WERI-Rb-1 (cell line): ENCODE measurements around the gene GLIPR2.
"Not testable (repeated sequence)": the region's sequence is repeated elsewhere in the genome, so short reads cannot be mapped to it uniquely, and the experiment has no call there.

ENCODE experiments used
- DNase-seq: peaks from one replicate; pipeline ENCODE4 v3.0.0-alpha.2; 2020
- H3K27ac ChIP-seq: fragments of 250-450 bp; sonication (Bioruptor Pico); 2 replicates; pipeline ENCODE4 v1.5.1; 2020; ENCODE audit warnings: mild to moderate bottlenecking, moderate library complexity
- H3K27me3 ChIP-seq: fragments of 250-450 bp; sonication (Bioruptor Pico); 2 replicates; pipeline ENCODE4 v1.5.1; 2021; ENCODE audit warnings: mild to moderate bottlenecking, low read depth, moderate library complexity; ENCODE audit not compliant: insufficient read depth, severe bottlenecking
- H3K36me3 ChIP-seq: fragments of 250-450 bp; sonication (Bioruptor Pico); 2 replicates; pipeline ENCODE4 v1.5.1; 2020; ENCODE audit warnings: mild to moderate bottlenecking, moderate library complexity
- H3K4me3 ChIP-seq: 2 replicates; pipeline ENCODE4 v1.5.1; 2011; ENCODE audit warnings: low read depth, mild to moderate bottlenecking, control low read depth, low read length
- H3K9me3 ChIP-seq: fragments of 250-450 bp; sonication (Bioruptor Pico); 2 replicates; pipeline ENCODE4 v1.5.1; 2021; ENCODE audit warnings: mild to moderate bottlenecking, moderate library complexity; ENCODE audit not compliant: severe bottlenecking
- CTCF ChIP-seq: IDR thresholded peaks from 2 replicates; pipeline ENCODE4 v1.5.1; 2011; ENCODE audit warnings: low read depth, mild to moderate bottlenecking, control low read depth, inconsistent platforms, low read length

GLIPR2 gene

GRCh38 chr9:36170531-36170930 is 34.0 kb downstream of the GLIPR2 start:
- Histone ChIP-seq H3K27me3 (no peaks in the 10 kb centered on the region), H3K36me3 (no peaks in the 10 kb centered on the region), H3K27ac (no peak overlapping the region), H3K4me3 (no peak overlapping the region), H3K9me3 (no peaks in the 10 kb centered on the region)
- DNase-seq: no peak
- no peak for TF ChIP-seq CTCF

DNA sequence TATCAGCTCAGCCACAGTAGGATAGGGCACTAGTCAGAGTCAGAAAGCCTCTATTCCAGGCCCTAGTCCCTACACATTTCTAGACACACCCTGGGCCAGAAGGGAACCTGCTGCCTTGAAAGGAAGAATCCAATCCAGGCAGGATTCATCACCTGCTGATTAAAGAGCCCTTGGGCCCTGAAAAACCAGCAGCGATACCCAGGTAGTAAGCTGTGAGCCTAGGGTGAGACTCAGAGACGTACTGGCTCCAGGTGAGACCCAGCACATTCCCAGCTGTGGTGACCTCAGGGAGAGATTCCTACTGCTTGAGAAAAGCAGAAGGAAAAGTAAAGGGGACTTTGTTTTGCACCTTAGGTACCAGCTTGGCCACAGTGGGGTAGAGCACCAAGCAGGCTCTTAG is 37.3 kb downstream of the GLIPR2 start:
- TF ChIP-seq CTCF: no peak
- no peak overlapping the region for H3K27ac ChIP-seq
- no peaks in the 10 kb centered on the region for H3K36me3 ChIP-seq
- no peak for DNase-seq
- H3K4me3 ChIP-seq: no peak overlapping the region
- no peaks in the 10 kb centered on the region for H3K9me3 ChIP-seq
- no peaks in the 10 kb centered on the region for H3K27me3 ChIP-seq

- no peak for DNase-seq
- no peak for TF ChIP-seq CTCF
- H3K27ac ChIP-seq: no peak overlapping the region
- H3K9me3 ChIP-seq: no peaks in the 10 kb centered on the region
- H3K4me3 ChIP-seq: no peak overlapping the region
- no peaks in the 10 kb centered on the region for H3K36me3 ChIP-seq
- H3K27me3 ChIP-seq: no peaks in the 10 kb centered on the region
Measured at GRCh38 chr9:36174271-36174670, 37.7 kb downstream of the GLIPR2 start.

GRCh38 chr9:36174731-36175130 is 38.2 kb downstream of the GLIPR2 start:
- no peak for TF ChIP-seq CTCF
- no peaks in the 10 kb centered on the region for H3K27me3 ChIP-seq
- no peaks in the 10 kb centered on the region for H3K36me3 ChIP-seq
- H3K4me3 ChIP-seq: no peak overlapping the region
- no peaks in the 10 kb centered on the region for H3K9me3 ChIP-seq
- no peak for DNase-seq
- no peak overlapping the region for H3K27ac ChIP-seq

GRCh38 chr9:36175209-36175608 is 38.7 kb downstream of the GLIPR2 start:
- not testable (repeated sequence) for H3K27me3 ChIP-seq, H3K36me3 ChIP-seq, H3K4me3 ChIP-seq, H3K27ac ChIP-seq, H3K9me3 ChIP-seq, DNase-seq

GRCh38 chr9:36176496-36176895 is 40.0 kb downstream of the GLIPR2 start:
- not testable (repeated sequence) for H3K36me3 ChIP-seq, DNase-seq, H3K27me3 ChIP-seq, H3K27ac ChIP-seq, H3K4me3 ChIP-seq, H3K9me3 ChIP-seq

- H3K9me3 ChIP-seq: no peaks in the 10 kb centered on the region
- no peaks in the 10 kb centered on the region for H3K36me3 ChIP-seq
- no peak overlapping the region for H3K4me3 ChIP-seq
- no peaks in the 10 kb centered on the region for H3K27me3 ChIP-seq
- no peak for DNase-seq
- TF ChIP-seq CTCF: no peak
- no peak overlapping the region for H3K27ac ChIP-seq
Measured at GRCh38 chr9:36177571-36177970, 41.0 kb downstream of the GLIPR2 start.

- DNase-seq, H3K4me3 ChIP-seq, H3K36me3 ChIP-seq, H3K27me3 ChIP-seq, H3K27ac ChIP-seq, H3K9me3 ChIP-seq: not testable (repeated sequence)
Measured at GRCh38 chr9:36180243-36180642, 43.7 kb downstream of the GLIPR2 start.
